ENCODE results near the gene PROM1.

The PROM1 gene

GRCh38 chr4:16027626-16028025 is 56.2 kb downstream of the PROM1 start:
- Histone ChIP-seq H3K4me3 (ENCODE audit: low read depth, low read length) (no peak overlapping the region), H3K79me2 (ENCODE audit: control insufficient read depth, insufficient read depth, low read length, unreplicated experiment) (no peaks in the 10 kb centered on the region), H3K36me3 (ENCODE audit: insufficient read depth, low read length) (no peaks in the 10 kb centered on the region), H3K27me3 (ENCODE audit: insufficient read depth, low read length) (peaks cover 10% of the 10 kb centered on the region; the same call in 1 of the 2 replicates), H3K4me1 (ENCODE audit: control insufficient read depth, insufficient read depth, low read length, unreplicated experiment) (peaks cover 7% of the 10 kb centered on the region), H3K27ac (ENCODE audit: low read depth, low read length) (no peak overlapping the region), H2AFZ (ENCODE audit: low read length, unreplicated experiment) (no peak overlapping the region)

- Histone ChIP-seq H3K4me1 (ENCODE audit: control insufficient read depth, insufficient read depth, low read length, unreplicated experiment) (peaks cover 7% of the 10 kb centered on the region), H3K79me2 (ENCODE audit: control insufficient read depth, insufficient read depth, low read length, unreplicated experiment) (no peaks in the 10 kb centered on the region), H3K27ac (ENCODE audit: low read depth, low read length) (no peak overlapping the region), H2AFZ (ENCODE audit: low read length, unreplicated experiment) (no peak overlapping the region), H3K4me3 (ENCODE audit: low read depth, low read length) (no peak overlapping the region), H3K27me3 (ENCODE audit: insufficient read depth, low read length) (peaks cover 10% of the 10 kb centered on the region; the same call in 1 of the 2 replicates), H3K36me3 (ENCODE audit: insufficient read depth, low read length) (no peaks in the 10 kb centered on the region)
These were observed 56.7 kb downstream of the PROM1 start for GRCh38 chr4:16027114-16027513.

- peaks cover 10% of the 10 kb centered on the region; the same call in 1 of the 2 replicates for H3K27me3 ChIP-seq (ENCODE audit: insufficient read depth, low read length)
- H3K36me3 ChIP-seq (ENCODE audit: insufficient read depth, low read length) = no peaks in the 10 kb centered on the region
- no peaks in the 10 kb centered on the region for H3K79me2 ChIP-seq (ENCODE audit: control insufficient read depth, insufficient read depth, low read length, unreplicated experiment)
- H3K4me1 ChIP-seq (ENCODE audit: control insufficient read depth, insufficient read depth, low read length, unreplicated experiment) = peaks cover 7% of the 10 kb centered on the region
- no peak overlapping the region for H3K4me3 ChIP-seq (ENCODE audit: low read depth, low read length)
- H2AFZ ChIP-seq (ENCODE audit: low read length, unreplicated experiment) = no peak overlapping the region
- H3K27ac ChIP-seq (ENCODE audit: low read depth, low read length) = no peak overlapping the region
These were observed 57.6 kb downstream of the PROM1 start for GRCh38 chr4:16026160-16026761.

GRCh38 chr4:16025268-16025667 is 58.6 kb downstream of the PROM1 start:
- Histone ChIP-seq H3K79me2 (ENCODE audit: control insufficient read depth, insufficient read depth, low read length, unreplicated experiment) (no peaks in the 10 kb centered on the region), H3K4me3 (ENCODE audit: low read depth, low read length) (no peak overlapping the region), H3K36me3 (ENCODE audit: insufficient read depth, low read length) (no peaks in the 10 kb centered on the region), H2AFZ (ENCODE audit: low read length, unreplicated experiment) (no peak overlapping the region), H3K4me1 (ENCODE audit: control insufficient read depth, insufficient read depth, low read length, unreplicated experiment) (peaks cover 7% of the 10 kb centered on the region), H3K27ac (ENCODE audit: low read depth, low read length) (no peak overlapping the region), H3K27me3 (ENCODE audit: insufficient read depth, low read length) (peaks cover 13% of the 10 kb centered on the region)

GRCh38 chr4:16023776-16024408 is 59.9 kb downstream of the PROM1 start:
- H3K79me2 ChIP-seq (ENCODE audit: control insufficient read depth, insufficient read depth, low read length, unreplicated experiment) = no peaks in the 10 kb centered on the region
- no peaks in the 10 kb centered on the region for H3K36me3 ChIP-seq (ENCODE audit: insufficient read depth, low read length)
- H3K27ac ChIP-seq (ENCODE audit: low read depth, low read length) = no peak overlapping the region
- H2AFZ ChIP-seq (ENCODE audit: low read length, unreplicated experiment) = no peak overlapping the region
- H3K4me3 ChIP-seq (ENCODE audit: low read depth, low read length) = no peak overlapping the region
- H3K4me1 ChIP-seq (ENCODE audit: control insufficient read depth, insufficient read depth, low read length, unreplicated experiment) = peaks cover 2% of the 10 kb centered on the region
- peaks cover 27% of the 10 kb centered on the region for H3K27me3 ChIP-seq (ENCODE audit: insufficient read depth, low read length)

- Histone ChIP-seq H3K27ac (ENCODE audit: low read depth, low read length) (no peak overlapping the region), H2AFZ (ENCODE audit: low read length, unreplicated experiment) (no peak overlapping the region), H3K79me2 (ENCODE audit: control insufficient read depth, insufficient read depth, low read length, unreplicated experiment) (no peaks in the 10 kb centered on the region), H3K4me1 (ENCODE audit: control insufficient read depth, insufficient read depth, low read length, unreplicated experiment) (no peaks in the 10 kb centered on the region), H3K4me3 (ENCODE audit: low read depth, low read length) (no peak overlapping the region), H3K36me3 (ENCODE audit: insufficient read depth, low read length) (no peaks in the 10 kb centered on the region), H3K27me3 (ENCODE audit: insufficient read depth, low read length) (peaks cover 40% of the 10 kb centered on the region)
These were observed 61.8 kb downstream of the PROM1 start for GRCh38 chr4:16021804-16022560.

GRCh38 chr4:16019649-16020048 is 64.2 kb downstream of the PROM1 start:
- Histone ChIP-seq H3K27me3 (ENCODE audit: insufficient read depth, low read length) (peaks cover 34% of the 10 kb centered on the region), H3K4me3 (ENCODE audit: low read depth, low read length) (no peak overlapping the region), H2AFZ (ENCODE audit: low read length, unreplicated experiment) (no peak overlapping the region), H3K79me2 (ENCODE audit: control insufficient read depth, insufficient read depth, low read length, unreplicated experiment) (no peaks in the 10 kb centered on the region), H3K36me3 (ENCODE audit: insufficient read depth, low read length) (no peaks in the 10 kb centered on the region), H3K27ac (ENCODE audit: low read depth, low read length) (no peak overlapping the region), H3K4me1 (ENCODE audit: control insufficient read depth, insufficient read depth, low read length, unreplicated experiment) (no peaks in the 10 kb centered on the region)

- Histone ChIP-seq H3K27me3 (ENCODE audit: insufficient read depth, low read length) (peaks cover 30% of the 10 kb centered on the region), H3K36me3 (ENCODE audit: insufficient read depth, low read length) (no peaks in the 10 kb centered on the region), H3K4me1 (ENCODE audit: control insufficient read depth, insufficient read depth, low read length, unreplicated experiment) (no peaks in the 10 kb centered on the region), H2AFZ (ENCODE audit: low read length, unreplicated experiment) (no peak overlapping the region), H3K4me3 (ENCODE audit: low read depth, low read length) (no peak overlapping the region), H3K79me2 (ENCODE audit: control insufficient read depth, insufficient read depth, low read length, unreplicated experiment) (no peaks in the 10 kb centered on the region), H3K27ac (ENCODE audit: low read depth, low read length) (no peak overlapping the region)
These were observed 65.0 kb downstream of the PROM1 start for GRCh38 chr4:16018841-16019240.

- Histone ChIP-seq H2AFZ (ENCODE audit: low read length, unreplicated experiment) (no peak overlapping the region), H3K4me3 (ENCODE audit: low read depth, low read length) (no peak overlapping the region), H3K4me1 (ENCODE audit: control insufficient read depth, insufficient read depth, low read length, unreplicated experiment) (no peaks in the 10 kb centered on the region), H3K27ac (ENCODE audit: low read depth, low read length) (no peak overlapping the region), H3K36me3 (ENCODE audit: insufficient read depth, low read length) (no peaks in the 10 kb centered on the region), H3K79me2 (ENCODE audit: control insufficient read depth, insufficient read depth, low read length, unreplicated experiment) (no peaks in the 10 kb centered on the region), H3K27me3 (ENCODE audit: insufficient read depth, low read length) (peaks cover 30% of the 10 kb centered on the region)
These were observed 65.7 kb downstream of the PROM1 start for GRCh38 chr4:16018061-16018676.

- no peaks in the 10 kb centered on the region for H3K4me1 ChIP-seq (ENCODE audit: control insufficient read depth, insufficient read depth, low read length, unreplicated experiment)
- no peak overlapping the region for H3K27ac ChIP-seq (ENCODE audit: low read depth, low read length)
- peaks cover 33% of the 10 kb centered on the region for H3K27me3 ChIP-seq (ENCODE audit: insufficient read depth, low read length)
- no peak overlapping the region for H3K4me3 ChIP-seq (ENCODE audit: low read depth, low read length)
- H2AFZ ChIP-seq (ENCODE audit: low read length, unreplicated experiment) = no peak overlapping the region
- H3K36me3 ChIP-seq (ENCODE audit: insufficient read depth, low read length) = no peaks in the 10 kb centered on the region
- H3K79me2 ChIP-seq (ENCODE audit: control insufficient read depth, insufficient read depth, low read length, unreplicated experiment) = no peaks in the 10 kb centered on the region
These were observed 67.3 kb downstream of the PROM1 start for GRCh38 chr4:16016536-16016935.

All from ACC112 (cell line).